HG03520 (cell line): ENCODE data around the gene BUD23.
"Not testable (repeated sequence)": the region's sequence is repeated elsewhere in the genome, so short reads cannot be mapped to it uniquely, and the experiment has no call there.

Experiments
- ATAC-seq: cut with Tn5 transposase; IDR thresholded peaks from one replicate; pipeline ENCODE4 v1.9.1; 2021; ENCODE audit warnings: mild to moderate bottlenecking, moderate library complexity; ENCODE audit not compliant: unreplicated experiment

BUD23 gene

GRCh38 chr7:73700581-73701134 lies 17.3 kb downstream of the BUD23 start:
- ATAC-seq: no peak

- no peak for ATAC-seq
Observed at GRCh38 chr7:73701357-73701995, 18.1 kb downstream of the BUD23 start.

DNA sequence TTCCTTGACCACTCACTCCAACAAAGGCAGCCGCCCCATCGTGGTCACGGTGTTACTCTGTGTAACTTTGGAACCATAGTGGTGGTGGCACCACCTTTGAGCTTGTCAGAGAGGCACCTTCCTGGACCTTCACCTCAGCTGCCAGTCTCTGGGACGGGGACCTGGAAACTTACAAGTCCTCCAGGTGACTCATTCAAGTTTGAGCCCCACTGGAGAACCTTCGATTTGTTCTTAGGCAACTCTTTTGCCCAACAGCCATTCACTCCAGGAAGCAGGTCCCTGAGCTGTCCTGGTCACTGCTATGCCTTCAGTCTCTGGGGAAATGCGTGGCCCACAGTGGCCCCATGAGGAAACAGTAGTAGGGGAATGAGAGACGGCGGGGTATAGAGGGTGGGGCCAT lies 18.8 kb downstream of the BUD23 start:
- ATAC-seq: no peak

DNA sequence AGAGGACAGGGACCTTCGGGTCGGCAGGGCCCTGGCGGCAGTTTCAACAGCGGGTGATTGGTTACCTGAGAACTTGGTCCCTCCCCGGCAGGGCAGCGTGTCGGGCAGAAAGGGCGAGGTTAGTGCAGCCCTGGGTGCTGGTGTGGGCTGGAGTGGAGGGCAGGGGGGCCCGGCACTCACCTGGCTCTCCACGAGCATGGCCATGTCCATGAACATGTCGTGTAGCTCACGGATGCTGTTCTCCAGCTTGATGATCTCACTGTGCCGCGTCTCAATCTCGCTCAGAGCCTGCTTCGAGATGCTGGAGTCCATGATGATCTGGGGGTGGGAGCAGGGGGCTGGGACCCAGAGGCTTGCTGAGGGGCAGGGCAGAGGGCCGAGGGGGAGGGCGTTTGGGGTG lies 19.3 kb downstream of the BUD23 start:
- ATAC-seq: no peak

DNA sequence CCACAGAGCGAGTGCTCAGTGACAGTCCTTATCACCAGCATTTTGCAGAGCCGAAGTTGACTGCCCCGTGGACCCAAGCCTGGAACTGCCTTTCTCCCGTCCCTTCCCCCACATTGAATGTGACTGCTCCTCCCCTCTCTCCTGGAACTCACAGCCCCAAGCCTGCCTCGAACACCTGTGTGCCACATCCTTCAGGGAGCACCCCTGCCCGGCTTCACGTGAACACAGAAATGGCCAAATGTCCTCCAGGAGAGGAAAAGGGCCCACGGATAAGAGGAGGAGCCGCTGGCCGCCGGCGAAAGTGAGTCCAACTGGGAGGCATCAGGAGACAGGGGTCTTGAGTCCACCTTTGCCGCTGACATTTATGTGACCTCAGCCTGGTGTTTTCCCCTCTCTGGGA lies 19.8 kb downstream of the BUD23 start:
- no peak for ATAC-seq

- no peak for ATAC-seq
Observed at GRCh38 chr7:73703757-73704639, 20.6 kb downstream of the BUD23 start.

DNA sequence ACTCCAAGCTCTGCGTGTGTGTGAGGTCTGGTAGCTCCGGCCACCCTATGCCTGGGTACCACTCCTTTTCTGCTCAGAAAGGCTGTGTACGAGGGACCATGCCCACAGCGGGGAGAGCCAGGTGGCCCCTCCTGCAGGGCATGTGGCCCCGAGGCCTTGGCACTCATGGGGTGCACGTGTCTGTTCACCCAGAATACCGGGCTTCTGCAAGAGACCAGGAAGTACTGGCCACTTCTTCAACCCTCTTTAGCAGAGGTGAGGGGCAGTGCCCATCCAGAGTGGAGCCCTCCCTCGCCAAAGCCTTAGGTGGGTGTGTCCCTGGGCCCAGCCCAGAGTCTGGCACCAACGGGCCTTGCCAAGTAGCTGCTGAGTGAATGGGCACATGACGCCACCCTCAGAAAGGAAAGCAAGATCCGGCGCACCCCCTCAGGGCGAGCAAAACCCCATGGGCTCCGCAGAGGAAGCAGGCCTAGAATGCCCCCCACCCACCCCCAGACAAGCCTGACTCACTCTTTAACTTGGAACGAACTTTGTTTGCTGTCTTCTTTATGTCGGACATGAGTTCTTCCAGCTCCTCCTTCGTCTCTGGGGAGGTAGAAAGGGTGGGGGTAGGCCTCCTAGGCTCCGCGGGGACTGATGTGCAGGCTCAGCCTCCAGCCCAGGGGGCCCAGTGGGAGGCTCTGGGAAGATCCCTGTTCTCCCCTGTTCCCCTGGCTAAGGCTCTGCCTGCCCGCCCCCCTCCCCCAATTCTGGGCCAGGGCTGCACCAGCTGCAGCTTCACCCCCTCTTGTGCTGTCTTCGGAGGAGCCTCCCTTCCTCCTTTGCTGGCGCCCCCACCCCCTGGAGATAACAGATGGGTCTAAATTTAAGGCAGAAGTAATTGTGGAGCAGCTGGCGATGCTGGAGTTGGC lies 21.5 kb downstream of the BUD23 start:
- no peak for ATAC-seq

- no peak for ATAC-seq
Observed at GRCh38 chr7:73705551-73705920, 22.1 kb downstream of the BUD23 start.

GRCh38 chr7:73706126-73707044 lies 23.0 kb downstream of the BUD23 start:
- ATAC-seq: no peak

DNA sequence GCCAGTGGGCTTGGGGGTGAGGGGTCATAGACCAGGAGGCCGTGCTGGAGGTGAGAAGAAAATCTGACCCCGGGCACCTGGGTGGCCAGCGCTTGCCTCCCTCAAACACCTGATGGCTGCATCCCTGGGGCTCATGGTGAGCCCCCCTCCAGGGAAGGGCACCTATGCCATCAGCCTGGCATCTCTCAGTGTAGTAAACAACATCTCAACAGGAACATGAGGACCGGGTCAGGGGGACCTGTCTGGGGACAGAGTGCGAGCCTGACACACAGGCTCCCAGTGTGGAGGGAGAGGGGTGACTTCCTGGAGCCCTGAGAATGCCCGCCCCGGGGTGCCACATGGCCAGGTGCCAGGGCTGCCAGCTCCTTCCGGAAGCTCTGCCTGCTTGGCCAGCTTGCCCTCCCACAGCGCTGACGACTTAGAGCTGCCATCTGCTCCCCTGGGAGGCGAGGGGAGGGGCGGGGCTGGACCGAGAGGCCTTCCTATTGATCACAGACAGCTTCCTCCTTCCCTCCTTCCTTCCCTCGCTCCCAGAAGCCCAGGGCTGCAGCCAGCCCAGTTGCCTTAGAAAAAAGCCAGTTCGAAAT lies 23.7 kb downstream of the BUD23 start:
- ATAC-seq: no peak

GRCh38 chr7:73708961-73709549 lies 25.7 kb downstream of the BUD23 start:
- no peak for ATAC-seq

DNA sequence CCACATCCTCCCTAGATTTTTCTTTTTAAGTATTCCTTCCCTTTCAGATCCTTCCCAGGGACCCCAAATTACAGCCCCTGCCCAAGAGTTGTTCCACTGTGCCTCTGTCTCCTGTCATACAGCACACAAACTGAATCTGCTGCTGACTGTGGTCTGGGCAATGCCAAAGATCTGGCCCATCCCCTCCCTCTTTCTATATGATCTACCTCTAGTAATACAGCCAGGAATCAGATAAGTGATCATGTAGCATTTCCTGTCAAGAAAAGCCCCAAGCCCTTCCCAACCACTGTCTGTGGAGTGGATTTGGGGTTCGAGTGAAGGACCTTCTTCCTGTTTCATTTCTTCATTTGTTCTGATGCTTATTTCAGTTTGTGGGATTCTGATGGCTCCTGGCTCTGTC lies 29.4 kb downstream of the BUD23 start:
- ATAC-seq: no peak

DNA sequence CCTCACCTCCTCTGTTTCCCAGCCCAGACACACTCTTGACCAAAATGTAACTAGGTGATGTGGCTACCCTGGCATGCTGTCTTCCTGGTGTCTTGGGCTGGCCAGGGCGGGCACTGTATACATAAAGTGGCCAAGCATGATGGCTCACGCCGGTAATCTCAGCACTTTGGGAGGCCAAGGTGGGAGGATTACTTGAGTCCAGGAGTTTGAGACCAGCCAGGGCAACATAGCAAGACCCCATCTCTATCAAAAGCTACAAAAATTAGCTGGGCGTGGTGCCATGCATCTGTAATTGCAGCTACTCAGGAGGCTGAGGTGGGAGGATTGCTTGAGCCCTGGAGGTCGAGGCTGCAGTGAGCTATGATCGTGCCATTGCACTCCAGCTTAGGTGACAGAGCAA lies 29.9 kb downstream of the BUD23 start:
- ATAC-seq: not testable (repeated sequence)

- no peak for ATAC-seq
Observed at GRCh38 chr7:73715648-73716317, 32.4 kb downstream of the BUD23 start.

DNA sequence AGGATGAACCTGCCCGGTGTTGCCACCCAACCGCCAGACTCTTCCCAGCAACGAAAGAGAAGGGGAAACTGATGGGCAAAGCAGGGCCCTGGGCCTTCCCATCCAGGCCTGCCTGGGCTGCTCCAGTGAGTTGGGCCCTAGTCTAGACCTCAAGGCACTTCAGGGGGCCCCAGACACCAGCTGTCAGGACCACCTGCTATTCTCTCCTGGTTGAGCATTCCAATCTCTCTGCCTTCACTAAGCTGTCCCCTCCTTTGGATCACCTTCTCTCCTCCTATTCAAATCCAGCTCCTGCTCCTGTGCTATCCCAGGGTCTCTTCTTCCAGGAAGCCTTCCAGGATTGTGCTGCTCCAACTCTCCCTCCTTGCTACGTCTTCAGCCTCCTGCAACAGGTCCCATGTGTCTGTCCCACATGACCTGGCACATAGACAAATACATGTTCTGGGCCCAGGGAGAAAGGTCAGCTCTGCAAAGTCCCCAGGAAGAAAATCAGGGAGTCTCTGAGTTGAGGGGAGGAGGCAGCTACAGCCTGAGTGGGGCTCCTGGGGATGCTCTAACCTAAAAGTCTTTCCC lies 33.0 kb downstream of the BUD23 start:
- no peak for ATAC-seq

DNA sequence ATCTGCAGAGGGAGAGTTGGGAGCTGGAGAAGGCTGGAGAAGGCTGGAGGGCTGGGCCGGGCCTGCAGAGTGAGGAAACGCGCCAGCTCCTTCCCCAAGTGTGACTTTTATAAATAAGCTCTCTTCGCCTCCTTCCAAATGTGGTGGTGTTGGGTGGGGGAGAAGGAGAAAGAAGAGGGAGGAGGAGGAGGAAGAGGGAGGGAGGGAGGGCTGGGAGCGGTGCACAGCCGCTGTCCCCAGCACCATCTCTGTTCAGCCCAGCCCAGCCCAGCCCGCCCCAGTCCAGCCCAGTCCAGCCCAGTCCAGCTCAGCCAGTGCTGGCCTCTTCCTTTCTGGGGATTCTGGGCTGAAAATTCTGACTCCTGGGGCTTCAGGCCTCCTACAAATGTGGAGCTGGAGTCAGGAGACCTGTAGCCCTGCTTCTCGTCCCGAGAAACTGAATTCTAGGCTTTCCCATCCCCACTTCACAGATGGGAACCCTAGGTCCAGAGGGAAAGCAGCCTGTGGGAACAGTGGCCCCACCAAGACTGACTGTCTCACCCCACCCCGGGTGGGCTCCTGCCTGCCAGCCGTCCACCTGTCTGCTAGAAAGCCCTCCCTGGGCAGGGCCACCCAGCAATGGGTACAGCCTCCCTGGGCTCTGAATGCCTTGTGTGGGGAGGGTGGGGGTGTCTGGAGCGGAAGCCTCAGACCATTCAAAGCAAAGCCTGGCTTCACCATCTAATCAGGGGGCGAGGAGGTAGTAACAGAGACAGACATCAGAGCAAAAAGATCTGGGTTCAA lies 33.8 kb downstream of the BUD23 start:
- ATAC-seq: no peak

DNA sequence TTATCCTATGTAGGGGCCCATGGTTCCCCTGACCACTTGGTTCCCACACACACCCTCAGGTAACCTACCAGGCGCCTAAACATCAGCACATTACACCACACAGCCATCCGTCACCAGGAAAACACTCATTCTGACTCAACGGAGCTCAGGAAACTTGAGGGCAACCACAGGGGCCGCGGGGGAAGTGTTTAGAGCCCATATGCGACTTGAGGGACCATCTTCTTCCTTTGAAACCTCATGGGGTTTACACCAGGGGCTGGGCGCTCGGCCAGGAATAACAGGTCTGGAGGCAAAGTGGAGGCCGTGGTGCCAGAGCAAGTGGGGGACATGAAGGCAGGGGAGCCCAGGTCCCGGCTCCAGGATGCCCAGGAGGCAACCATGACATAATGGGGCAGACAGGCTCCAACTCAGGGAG lies 34.6 kb downstream of the BUD23 start:
- ATAC-seq: no peak

GRCh38 chr7:73718438-73718881 lies 35.1 kb downstream of the BUD23 start:
- no peak for ATAC-seq
